ENCODE measurements around the gene TNIK.
"Not testable (repeated sequence)": the region's sequence is repeated elsewhere in the genome, so short reads cannot be mapped to it uniquely, and the experiment has no call there.

TNIK gene

GRCh38 chr3:171371354-171371753 lies 88.9 kb downstream of the TNIK start:
- no peak for DNase-seq (ENCODE audit: low read depth)
- TF ChIP-seq CTCF (conservative IDR thresholded peaks at IDR 0.05; ENCODE audit: low read depth, low read length) = no peak
- no peak overlapping the region for H3K4me3 ChIP-seq (ENCODE audit: low read depth, low read length)

- TF ChIP-seq CTCF (conservative IDR thresholded peaks at IDR 0.05; ENCODE audit: low read depth, low read length) = no peak
- no peak overlapping the region for H3K4me3 ChIP-seq (ENCODE audit: low read depth, low read length)
- DNase-seq (ENCODE audit: low read depth) = no peak
These were observed 91.0 kb downstream of the TNIK start for GRCh38 chr3:171369156-171369555.

GRCh38 chr3:171366738-171367137 lies 93.5 kb downstream of the TNIK start:
- not testable (repeated sequence) for H3K4me3 ChIP-seq (ENCODE audit: low read depth, low read length); DNase-seq (ENCODE audit: low read depth)

- H3K4me3 ChIP-seq (ENCODE audit: low read depth, low read length) = no peak overlapping the region
- TF ChIP-seq CTCF (conservative IDR thresholded peaks at IDR 0.05; ENCODE audit: low read depth, low read length) = no peak
- no peak for DNase-seq (ENCODE audit: low read depth)
These were observed 94.2 kb downstream of the TNIK start for GRCh38 chr3:171366043-171366442.

GRCh38 chr3:171365489-171365888 lies 94.7 kb downstream of the TNIK start:
- H3K4me3 ChIP-seq (ENCODE audit: low read depth, low read length) = no peak overlapping the region
- no peak for DNase-seq (ENCODE audit: low read depth)
- no peak for TF ChIP-seq CTCF (conservative IDR thresholded peaks at IDR 0.05; ENCODE audit: low read depth, low read length)

GRCh38 chr3:171364500-171364899 lies 95.7 kb downstream of the TNIK start:
- no peak for DNase-seq (ENCODE audit: low read depth)
- no peak for TF ChIP-seq CTCF (conservative IDR thresholded peaks at IDR 0.05; ENCODE audit: low read depth, low read length)
- H3K4me3 ChIP-seq (ENCODE audit: low read depth, low read length) = no peak overlapping the region

GRCh38 chr3:171363202-171363601 lies 97.0 kb downstream of the TNIK start:
- H3K4me3 ChIP-seq (ENCODE audit: low read depth, low read length) = no peak overlapping the region
- no peak for TF ChIP-seq CTCF (conservative IDR thresholded peaks at IDR 0.05; ENCODE audit: low read depth, low read length)
- DNase-seq (ENCODE audit: low read depth) = no peak

- DNase-seq (ENCODE audit: low read depth) = no peak
- no peak overlapping the region for H3K4me3 ChIP-seq (ENCODE audit: low read depth, low read length)
- TF ChIP-seq CTCF (conservative IDR thresholded peaks at IDR 0.05; ENCODE audit: low read depth, low read length) = no peak
These were observed 97.6 kb downstream of the TNIK start for GRCh38 chr3:171362575-171362974.

All from choroid plexus epithelial cell (primary cell).